Caco-2 (cell line): ENCODE data around the gene NFIX. TPM values are rescaled to one million over a fixed set of nuclear protein-coding genes. Genes with fewer than 3 reads are reported as not detected.

Experiments used
- BruUV-seq: library from RNA; stranded (reverse); fragments of 400-500 nt; replicated peaks from 2 replicates; lab custom pipeline; 2021; lab: Mats Ljungman, UMichigan
- CTCF ChIA-PET: fragments of 300-600 bp; sonication (Branson Sonifier 250); formaldehyde crosslinking; loops from one replicate; lab custom pipeline; 2022; ENCODE audit warnings: antibody characterized with exemption; lab: Charles Lee
- POLR2A ChIA-PET: fragments of 300-600 bp; sonication (Branson Sonifier 250); formaldehyde crosslinking; loops from one replicate; lab custom pipeline; 2022; ENCODE audit warnings: antibody characterized with exemption; lab: Charles Lee
- DNase-seq, 2 experiments: peaks; one replicate each; pipeline versions ENCODE4 v3.0.0 to v3.0.0-alpha.2; 2020 to 2022
- H3K27me3 ChIP-seq: replicated peaks from 2 replicates; pipeline ENCODE4 v1.6.0; 2011; ENCODE audit warnings: low read length; ENCODE audit not compliant: control insufficient read depth, insufficient read depth
- H3K36me3 ChIP-seq: 2 replicates; pipeline ENCODE4 v1.5.1; 2011; ENCODE audit warnings: low read length; ENCODE audit not compliant: control insufficient read depth, insufficient read depth
- H3K4me1 ChIP-seq: fragments of 250-450 bp; sonication (Bioruptor Pico); 2 replicates; pipeline ENCODE4 v1.5.1; 2020; ENCODE audit warnings: mild to moderate bottlenecking
- H3K4me3 ChIP-seq: 2 replicates; pipeline ENCODE4 v1.5.1; 2011; ENCODE audit warnings: low read depth, mild to moderate bottlenecking, control low read depth, low read length
- H3K9me3 ChIP-seq: fragments of 250-450 bp; sonication (Bioruptor Pico); 2 replicates; pipeline ENCODE4 v1.5.1; 2020; ENCODE audit warnings: mild to moderate bottlenecking, moderate library complexity
- H3K27ac Mint-ChIP-seq: one replicate; pipeline ENCODE4 v1.8.0; 2022; ENCODE audit warnings: mixed read lengths; ENCODE audit not compliant: unreplicated experiment
- H3K27me3 Mint-ChIP-seq: one replicate; pipeline ENCODE4 v1.8.0; 2022; ENCODE audit warnings: mixed read lengths; ENCODE audit not compliant: insufficient read depth, unreplicated experiment
- H3K36me3 Mint-ChIP-seq: one replicate; pipeline ENCODE4 v1.8.0; 2022; ENCODE audit warnings: mild to moderate bottlenecking, mixed read lengths; ENCODE audit not compliant: insufficient read depth, unreplicated experiment
- H3K4me1 Mint-ChIP-seq: one replicate; pipeline ENCODE4 v1.8.0; 2022; ENCODE audit warnings: low read depth, mixed read lengths; ENCODE audit not compliant: unreplicated experiment
- H3K4me3 Mint-ChIP-seq: one replicate; pipeline ENCODE4 v1.8.0; 2022; ENCODE audit warnings: mild to moderate bottlenecking, moderate library complexity, mixed read lengths; ENCODE audit not compliant: unreplicated experiment
- H3K9me3 Mint-ChIP-seq: one replicate; pipeline ENCODE4 v1.8.0; 2022; ENCODE audit warnings: mixed read lengths; ENCODE audit not compliant: unreplicated experiment
- CTCF ChIP-seq, 2 experiments: fragments of 200-600 bp in 1 of 2; IDR thresholded peaks; 1 replicate in 1 of 2; 2 replicates in 1 of 2; pipeline versions ENCODE4 v1.5.1 to v1.8.0; 2011 to 2022; ENCODE audit warnings: antibody characterized with exemption in 1 of 2, control low read depth in 1 of 2, inconsistent platforms in 1 of 2, low read depth in 1 of 2, low read length in 1 of 2, mild to moderate bottlenecking in 1 of 2, moderate library complexity in 1 of 2; ENCODE audit not compliant: insufficient read depth in 1 of 2, severe bottlenecking in 1 of 2, unreplicated experiment in 1 of 2
- intact Hi-C: fragments of 100-400 bp; cut with micrococcal nuclease; formaldehyde crosslinking; loops from one replicate; pipeline ENCODE4 v1.10.0; 2022; ENCODE audit not compliant: unreplicated experiment
- total RNA-seq: library from RNA; stranded (reverse); gene quantifications from 2 replicates; pipeline ENCODE4 v1.2.3, GENCODE V29; 2022

NFIX gene
- total RNA-seq, 1 experiment from 2014 or later: 0.82 TPM

DNA sequence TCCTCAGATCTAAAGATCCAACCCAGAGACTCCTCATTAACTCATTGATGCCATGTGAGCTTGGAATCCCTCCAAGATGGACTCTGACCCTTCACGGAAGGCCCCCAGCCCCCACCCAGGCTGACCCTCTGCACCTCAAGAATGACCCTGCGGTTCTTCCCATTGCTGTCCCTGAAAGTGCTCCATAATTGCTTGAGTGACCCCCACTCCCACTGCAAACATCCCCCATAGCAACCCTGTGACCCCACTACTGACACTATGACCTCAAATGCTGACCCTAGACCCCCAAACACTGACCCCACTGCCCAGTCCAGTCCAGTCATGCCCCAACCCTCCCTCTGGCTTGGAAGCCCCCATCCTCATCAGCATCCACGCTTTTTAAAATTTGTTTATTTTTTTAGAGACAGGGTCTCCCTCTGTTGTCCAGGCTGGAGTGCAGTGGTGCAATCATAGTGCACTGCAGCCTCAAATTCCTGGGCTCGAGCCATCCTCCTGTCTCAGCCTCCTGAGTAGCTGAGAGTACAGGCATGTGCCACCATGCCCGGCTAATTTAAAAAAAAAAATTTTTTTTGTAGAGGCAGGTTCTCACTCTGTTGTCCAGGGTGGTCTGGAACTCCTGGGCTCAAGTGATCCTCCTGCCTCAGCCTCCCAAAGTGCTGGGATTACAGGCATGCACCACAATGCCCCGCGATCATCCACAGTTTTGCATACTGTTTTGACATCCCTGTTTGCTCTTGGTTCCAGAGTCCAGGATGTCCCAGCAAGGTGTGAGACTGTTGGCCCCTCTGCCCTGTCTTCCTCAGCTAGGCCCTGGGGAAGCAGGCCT lies 106.5 kb downstream of the NFIX start:
- BruUV-seq: no TSS peak
- no peaks in the 10 kb centered on the region for H3K4me1 Mint-ChIP-seq
- Histone ChIP-seq H3K4me3 (no peak overlapping the region), H3K9me3 (no peaks in the 10 kb centered on the region), H3K36me3 (no peaks in the 10 kb centered on the region), H3K27me3 (no peaks in the 10 kb centered on the region), H3K4me1 (peaks cover 11% of the 10 kb centered on the region)
- ChIA-PET CTCF (interaction anchor here (0.7 to 1.4 kb wide), 2 partner anchors 137 to 161 kb away, joined by 3 to 5 read pairs; no protein-coding TSS in a partner anchor), POLR2A (no interaction called here)
- no peak for DNase-seq
- H3K36me3 Mint-ChIP-seq: peaks cover 6% of the 10 kb centered on the region
- H3K4me3 Mint-ChIP-seq: peak overlapping the region; percentile 60
- intact Hi-C loops: no loop called here
- TF ChIP-seq CTCF (IDR thresholded peaks at IDR 0.05; ENCODE audit: insufficient read depth in 1 of 2, low read depth in 1 of 2, low read length in 1 of 2, severe bottlenecking in 1 of 2, unreplicated experiment in 1 of 2): no peak
- H3K27ac Mint-ChIP-seq: no peak overlapping the region
- H3K9me3 Mint-ChIP-seq: no peaks in the 10 kb centered on the region
- no peaks in the 10 kb centered on the region for H3K27me3 Mint-ChIP-seq

DNA sequence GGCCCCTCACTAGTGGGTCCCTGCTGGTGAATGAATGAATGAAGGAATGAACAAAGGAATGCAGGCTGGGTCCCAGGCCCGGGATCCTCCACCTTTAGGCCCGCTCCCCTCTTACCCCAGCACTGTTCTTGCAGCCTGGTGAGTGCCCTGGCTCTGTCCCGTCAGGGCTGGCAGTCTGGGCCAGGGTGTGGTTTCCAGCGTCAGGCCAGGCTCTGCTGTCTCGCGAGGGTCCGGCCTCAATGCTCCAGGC lies 107.1 kb downstream of the NFIX start:
- peaks cover 11% of the 10 kb centered on the region for H3K4me1 ChIP-seq
- Mint-ChIP-seq H3K36me3 (peaks cover 10% of the 10 kb centered on the region), H3K27me3 (no peaks in the 10 kb centered on the region), H3K4me3 (peak overlapping the region; percentile 60), H3K9me3 (no peaks in the 10 kb centered on the region), H3K27ac (no peak overlapping the region), H3K4me1 (no peaks in the 10 kb centered on the region)
- H3K27me3 ChIP-seq: no peaks in the 10 kb centered on the region
- no peak for TF ChIP-seq CTCF (IDR thresholded peaks at IDR 0.05; ENCODE audit: insufficient read depth in 1 of 2, low read depth in 1 of 2, low read length in 1 of 2, severe bottlenecking in 1 of 2, unreplicated experiment in 1 of 2)
- no TSS peak for BruUV-seq
- no peaks in the 10 kb centered on the region for H3K36me3 ChIP-seq
- ChIA-PET POLR2A (no interaction called here), CTCF (no interaction called here)
- intact Hi-C loops: no loop called here
- no peaks in the 10 kb centered on the region for H3K9me3 ChIP-seq
- H3K4me3 ChIP-seq: peak overlapping the region; percentile 28
- no peak for DNase-seq

- Histone ChIP-seq H3K9me3 (no peaks in the 10 kb centered on the region), H3K36me3 (no peaks in the 10 kb centered on the region), H3K4me3 (peak within 1 kb of the TSS; percentile 28), H3K27me3 (no peaks in the 10 kb centered on the region), H3K4me1 (peaks cover 11% of the 10 kb centered on the region)
- no TSS peak for BruUV-seq
- Mint-ChIP-seq H3K27me3 (no peaks in the 10 kb centered on the region), H3K36me3 (peaks cover 15% of the 10 kb centered on the region), H3K9me3 (no peaks in the 10 kb centered on the region), H3K27ac (no peak within 1 kb of the TSS), H3K4me1 (no peaks in the 10 kb centered on the region), H3K4me3 (peak within 1 kb of the TSS; percentile 60)
- ChIA-PET POLR2A (no interaction called here), CTCF (no interaction called here)
- TF ChIP-seq CTCF (IDR thresholded peaks at IDR 0.05; ENCODE audit: insufficient read depth in 1 of 2, low read depth in 1 of 2, low read length in 1 of 2, severe bottlenecking in 1 of 2, unreplicated experiment in 1 of 2): no peak
- peak; percentile 74 to 75 for DNase-seq
- intact Hi-C loops: no loop called here
Measured at GRCh38 chr19:13102666-13103580, 107.6 kb downstream of the NFIX start, which contains the start of gene LYL1. TSS of gene LYL1 (minus strand) at chr19:13102858. CDS start at chr19:13101171, 1,687 bp downstream.
